Cardiac fibroblast (primary cell): ENCODE results near the gene SKI.

Source experiments
- DNase-seq, 2 donors: peaks; one replicate each; pipeline versions ENCODE4 v3.0.0 to v3.0.0-alpha.2; 2010; ENCODE audit warnings: low read depth in 2 of 2
- H3K4me3 ChIP-seq, 2 donors: replicated peaks in 1 of 2; 1 replicate in 1 of 2; 2 replicates in 1 of 2; pipeline ENCODE4 v1.5.1; 2011; ENCODE audit warnings: low read depth in 2 of 2, low read length in 2 of 2, mild to moderate bottlenecking in 2 of 2, moderate library complexity in 1 of 2
- TF ChIP-seq, protein P1 (sequence below): IDR thresholded peaks from one replicate; pipeline ENCODE4 v1.5.1; 2011; ENCODE audit warnings: low read depth, mild to moderate bottlenecking, low read length, inconsistent platforms

Gene SKI

DNA sequence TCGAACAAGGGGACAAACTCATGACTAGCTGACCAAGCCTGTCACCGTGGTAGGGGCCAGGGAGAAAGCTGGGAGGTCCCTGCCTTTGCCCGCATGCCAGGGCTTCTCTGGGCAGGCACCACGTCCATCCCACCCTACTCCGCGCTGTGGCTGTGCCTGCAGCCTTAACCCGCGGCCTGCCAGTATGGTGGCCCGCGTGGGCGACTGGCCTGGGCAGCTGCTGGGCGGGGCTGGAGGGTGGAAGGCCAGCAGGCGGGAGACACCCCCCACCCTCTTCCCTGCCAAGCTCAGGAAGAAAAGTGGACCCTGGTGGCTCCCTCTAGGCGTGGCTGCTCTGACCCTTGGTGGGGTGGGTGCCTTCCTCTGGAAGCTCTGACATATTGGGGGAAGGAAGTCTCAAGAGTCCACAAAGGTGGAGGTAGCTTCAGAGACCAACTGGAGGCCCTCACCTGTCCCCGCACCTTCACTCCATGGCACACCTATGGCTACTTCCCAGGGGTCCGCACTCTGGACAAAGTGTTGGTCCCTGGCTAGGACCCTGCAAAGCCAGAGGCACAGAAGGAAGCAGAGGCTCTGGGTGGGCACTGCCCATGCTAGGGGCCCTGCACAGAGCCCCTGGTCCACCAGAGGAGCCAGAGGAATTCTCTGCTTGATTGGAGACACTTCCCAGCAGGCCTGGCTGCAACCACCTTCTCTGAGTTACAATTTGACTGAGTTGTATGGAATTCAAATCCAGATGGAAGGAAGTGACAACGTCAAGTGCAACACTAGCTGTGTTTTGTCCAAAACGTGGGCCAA lies 3.3 kb upstream of the SKI start:
- TF ChIP-seq, protein P1, sequence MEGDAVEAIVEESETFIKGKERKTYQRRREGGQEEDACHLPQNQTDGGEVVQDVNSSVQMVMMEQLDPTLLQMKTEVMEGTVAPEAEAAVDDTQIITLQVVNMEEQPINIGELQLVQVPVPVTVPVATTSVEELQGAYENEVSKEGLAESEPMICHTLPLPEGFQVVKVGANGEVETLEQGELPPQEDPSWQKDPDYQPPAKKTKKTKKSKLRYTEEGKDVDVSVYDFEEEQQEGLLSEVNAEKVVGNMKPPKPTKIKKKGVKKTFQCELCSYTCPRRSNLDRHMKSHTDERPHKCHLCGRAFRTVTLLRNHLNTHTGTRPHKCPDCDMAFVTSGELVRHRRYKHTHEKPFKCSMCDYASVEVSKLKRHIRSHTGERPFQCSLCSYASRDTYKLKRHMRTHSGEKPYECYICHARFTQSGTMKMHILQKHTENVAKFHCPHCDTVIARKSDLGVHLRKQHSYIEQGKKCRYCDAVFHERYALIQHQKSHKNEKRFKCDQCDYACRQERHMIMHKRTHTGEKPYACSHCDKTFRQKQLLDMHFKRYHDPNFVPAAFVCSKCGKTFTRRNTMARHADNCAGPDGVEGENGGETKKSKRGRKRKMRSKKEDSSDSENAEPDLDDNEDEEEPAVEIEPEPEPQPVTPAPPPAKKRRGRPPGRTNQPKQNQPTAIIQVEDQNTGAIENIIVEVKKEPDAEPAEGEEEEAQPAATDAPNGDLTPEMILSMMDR = no peak
- no peak for DNase-seq
- no peak overlapping the region for H3K4me3 ChIP-seq

DNA sequence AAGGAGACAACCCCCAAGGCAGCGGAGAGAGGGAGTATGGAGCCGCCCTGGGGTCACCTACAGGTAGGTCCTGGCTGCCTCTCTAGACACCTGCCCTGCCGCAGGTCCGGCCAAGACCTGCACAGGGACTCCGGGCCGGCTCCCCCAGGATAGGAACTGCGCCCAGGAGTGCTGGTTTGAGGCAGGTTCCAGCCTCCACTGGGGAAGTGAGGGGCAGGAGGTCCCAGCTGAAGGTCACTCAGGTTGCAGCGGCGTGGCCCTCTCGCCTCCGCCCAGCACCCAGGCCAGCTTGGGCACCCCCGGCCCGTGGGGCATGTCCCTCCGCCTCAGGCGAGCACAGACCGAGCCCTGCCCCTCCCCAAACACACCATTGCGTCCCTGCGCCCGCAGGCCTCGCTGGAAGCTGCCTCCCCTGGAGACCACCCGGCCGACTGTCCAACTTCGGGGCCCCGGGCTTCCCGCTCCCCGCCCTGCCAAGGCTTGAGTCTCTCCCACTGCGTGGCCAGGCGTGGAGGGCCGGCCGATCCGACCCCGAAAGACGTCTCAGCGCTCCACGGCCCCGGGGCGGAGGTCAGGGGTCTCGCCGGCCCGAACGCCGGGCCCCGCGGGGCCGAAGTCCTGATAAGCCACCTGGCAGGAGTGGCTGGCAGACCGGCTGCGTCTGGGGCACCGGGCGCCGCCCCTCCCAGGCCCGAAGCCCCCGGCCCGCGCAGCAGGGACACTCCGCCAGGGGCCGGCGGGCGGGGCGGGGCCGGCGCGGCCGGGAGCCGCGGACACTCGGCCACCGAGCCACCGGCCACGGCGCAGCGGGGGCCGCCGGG lies 1.4 kb upstream of the SKI start:
- no peak for DNase-seq
- H3K4me3 ChIP-seq = peak overlapping the region; percentile 63 to 76
- TF ChIP-seq, protein P1 = no peak

DNA sequence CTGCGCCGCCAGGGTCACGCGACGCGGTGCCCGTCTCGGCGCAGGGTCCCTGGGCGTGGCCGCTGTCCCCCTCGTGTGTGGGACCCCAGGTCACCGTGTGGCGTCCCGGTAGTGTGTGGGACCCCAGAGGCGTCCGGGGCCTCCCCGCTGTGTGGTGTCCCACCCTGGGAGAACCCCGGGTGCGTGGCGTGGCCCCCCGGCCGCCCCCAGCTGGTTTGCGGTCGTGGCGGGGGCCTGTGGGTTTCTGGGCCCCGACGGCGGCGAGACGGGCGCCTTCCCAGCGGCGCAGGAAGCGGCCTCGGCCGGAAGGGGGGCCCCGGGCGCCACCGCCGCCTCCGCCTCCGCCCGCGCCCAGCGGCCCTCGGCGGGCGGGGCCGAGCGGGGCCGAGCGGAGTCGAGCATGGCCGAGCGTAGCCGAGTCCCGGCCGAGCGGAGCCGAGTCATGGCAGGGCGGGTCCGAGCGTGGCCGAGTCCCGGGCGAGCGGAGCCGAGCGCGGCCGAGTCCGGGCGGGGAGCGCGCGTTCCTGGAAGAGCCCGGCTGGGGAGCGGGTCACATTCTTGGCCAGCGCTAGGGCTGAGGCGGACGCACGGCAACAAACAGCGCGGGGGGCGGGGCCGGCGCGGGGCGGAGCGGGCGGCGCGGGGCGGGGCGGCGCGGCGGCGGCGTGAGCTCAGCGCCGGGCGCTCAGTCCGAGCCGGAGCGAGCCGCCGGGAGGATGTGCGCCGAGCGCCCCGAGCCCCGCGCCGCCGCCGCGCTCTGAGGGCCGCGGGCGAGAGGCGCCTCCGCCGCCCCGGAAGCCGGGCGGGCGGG lies 568 bp upstream of the SKI start:
- TF ChIP-seq, protein P1 = no peak
- DNase-seq = peak; percentile 97 to 99
- H3K4me3 ChIP-seq = peak overlapping the region; percentile 63 to 76

DNA sequence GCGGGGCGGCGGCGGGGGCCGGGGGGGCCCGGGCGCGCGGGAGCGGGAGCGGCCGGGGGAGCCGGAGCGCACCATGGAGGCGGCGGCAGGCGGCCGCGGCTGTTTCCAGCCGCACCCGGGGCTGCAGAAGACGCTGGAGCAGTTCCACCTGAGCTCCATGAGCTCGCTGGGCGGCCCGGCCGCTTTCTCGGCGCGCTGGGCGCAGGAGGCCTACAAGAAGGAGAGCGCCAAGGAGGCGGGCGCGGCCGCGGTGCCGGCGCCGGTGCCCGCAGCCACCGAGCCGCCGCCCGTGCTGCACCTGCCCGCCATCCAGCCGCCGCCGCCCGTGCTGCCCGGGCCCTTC lies 546 bp downstream of the SKI start:
- DNase-seq = peak in 1 of 2 donors; percentile 29
- TF ChIP-seq, protein P1 = no peak
- H3K4me3 ChIP-seq = peak overlapping the region; percentile 75 to 89

DNA sequence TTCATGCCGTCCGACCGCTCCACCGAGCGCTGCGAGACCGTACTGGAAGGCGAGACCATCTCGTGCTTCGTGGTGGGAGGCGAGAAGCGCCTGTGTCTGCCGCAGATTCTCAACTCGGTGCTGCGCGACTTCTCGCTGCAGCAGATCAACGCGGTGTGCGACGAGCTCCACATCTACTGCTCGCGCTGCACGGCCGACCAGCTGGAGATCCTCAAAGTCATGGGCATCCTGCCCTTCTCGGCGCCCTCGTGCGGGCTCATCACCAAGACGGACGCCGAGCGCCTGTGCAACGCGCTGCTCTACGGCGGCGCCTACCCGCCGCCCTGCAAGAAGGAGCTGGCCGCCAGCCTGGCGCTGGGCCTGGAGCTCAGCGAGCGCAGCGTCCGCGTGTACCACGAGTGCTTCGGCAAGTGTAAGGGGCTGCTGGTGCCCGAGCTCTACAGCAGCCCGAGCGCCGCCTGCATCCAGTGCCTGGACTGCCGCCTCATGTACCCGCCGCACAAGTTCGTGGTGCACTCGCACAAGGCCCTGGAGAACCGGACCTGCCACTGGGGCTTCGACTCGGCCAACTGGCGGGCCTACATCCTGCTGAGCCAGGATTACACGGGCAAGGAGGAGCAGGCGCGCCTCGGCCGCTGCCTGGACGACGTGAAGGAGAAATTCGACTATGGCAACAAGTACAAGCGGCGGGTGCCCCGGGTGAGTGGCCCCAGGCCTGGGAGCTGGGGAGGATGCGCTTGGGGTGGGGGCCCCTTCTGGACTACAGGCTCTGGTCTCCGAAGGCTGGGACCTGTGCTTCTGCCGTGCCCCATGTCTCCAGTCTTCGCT lies 1.1 kb downstream of the SKI start:
- H3K4me3 ChIP-seq = peak overlapping the region; percentile 75 to 89
- TF ChIP-seq, protein P1 = no peak
- peak; percentile 63 to 85 for DNase-seq
